A549 (cell line): ENCODE results near the gene ANKS6. TPM values are rescaled to one million over a fixed set of nuclear protein-coding genes. Genes with fewer than 3 reads are reported as not detected.

Experiments used
- ATAC-seq, 2 experiments: fragments of 200-7000 bp in 1 of 2; fragments of >200 bp in 1 of 2; cut with Nextera tagmentation in 1 of 2; cut with Tn5 transposase in 1 of 2; 3 replicates each; pipeline versions ENCODE4 v1.8.0 to v1.9.1; 2018 to 2020; ENCODE audit warnings: mild to moderate bottlenecking in 1 of 2, moderate library complexity in 1 of 2
- CTCF ChIA-PET: fragments of 300-600 bp; sonication (Branson Sonifier 250); formaldehyde crosslinking; extraction: SDS; loops from one replicate; lab custom pipeline; 2021; ENCODE audit warnings: antibody characterized with exemption, inconsistent platforms; lab: Yijun Ruan, JAX
- POLR2A ChIA-PET: fragments of 350-600 bp; formaldehyde crosslinking; extraction: SDS; loops from one replicate; lab custom pipeline; 2021; ENCODE audit warnings: antibody characterized with exemption, inconsistent platforms; lab: Yijun Ruan, JAX
- DNase-seq, 2 experiments: peaks; one replicate each; pipeline versions ENCODE4 v3.0.0 to v3.0.0-alpha.2; 2011 to 2016; ENCODE audit warnings: low read depth in 1 of 2, low spot score in 1 of 2
- FAIRE-seq: peaks from 2 replicates; lab custom pipeline; 2011; peaks lifted over from hg19 to GRCh38; lab: Jason Lieb, UNC
- H3K27ac ChIP-seq, 2 experiments: fragments of >200 bp; sonication (Bioruptor Twin); formaldehyde crosslinking; 3 replicates each; pipeline ENCODE4 v1.5.1; 2016 to 2017
- H3K4me1 ChIP-seq: fragments of >200 bp; sonication (Bioruptor Twin); formaldehyde crosslinking; 3 replicates; pipeline ENCODE4 v1.6.1; 2016
- H3K4me2 ChIP-seq: fragments of >200 bp; sonication (Bioruptor Twin); formaldehyde crosslinking; 3 replicates; pipeline ENCODE4 v1.6.1; 2016
- H3K4me3 ChIP-seq: fragments of >200 bp; sonication (Bioruptor Twin); formaldehyde crosslinking; 3 replicates; pipeline ENCODE4 v1.5.1; 2016
- H3K9me3 ChIP-seq: fragments of >200 bp; sonication (Bioruptor Twin); formaldehyde crosslinking; 3 replicates; pipeline ENCODE4 v1.6.1; 2016
- CBX2 ChIP-seq: fragments of 200-600 bp; sonication (generic); IDR thresholded peaks from 2 replicates; pipeline ENCODE4 v1.6.1; 2016; ENCODE audit warnings: low read depth, mild to moderate bottlenecking, borderline replicate concordance
- CHD4 ChIP-seq: fragments of 200-600 bp; sonication (generic); IDR thresholded peaks from 2 replicates; pipeline ENCODE4 v1.6.1; 2016; ENCODE audit warnings: antibody characterized with exemption, mild to moderate bottlenecking, borderline replicate concordance
- EP300 ChIP-seq, 2 experiments: fragments of >200 bp; sonication (Bioruptor Twin); formaldehyde crosslinking; IDR thresholded peaks; 2 replicates in 1 of 2; 3 replicates in 1 of 2; pipeline ENCODE4 v1.6.1; 2016 to 2017
- FOSL2 ChIP-seq, 2 experiments: fragments of 450-650 bp in 1 of 2; fragments of >200 bp in 1 of 2; sonication (Bioruptor Twin) in 1 of 2; formaldehyde crosslinking; IDR thresholded peaks; 2 replicates each; pipeline versions ENCODE4 v1.5.0 to v1.6.1; 2016 to 2020; ENCODE audit warnings: mild to moderate bottlenecking in 1 of 2, moderate library complexity in 1 of 2
- HDAC2 ChIP-seq: fragments of 200-600 bp; sonication (generic); IDR thresholded peaks from 2 replicates; pipeline ENCODE4 v1.6.1; 2016
- JUN ChIP-seq, 2 experiments: fragments of >200 bp; sonication (Bioruptor Twin); formaldehyde crosslinking; IDR thresholded peaks; 2 replicates in 1 of 2; 3 replicates in 1 of 2; pipeline ENCODE4 v1.6.1; 2016 to 2017
- MAFK ChIP-seq: fragments of 450-650 bp; IDR thresholded peaks from 2 replicates; pipeline ENCODE4 v1.6.1; 2014; ENCODE audit not compliant: partially characterized antibody
- MYC ChIP-seq: IDR thresholded peaks from 2 replicates; pipeline ENCODE4 v1.6.1; 2012; ENCODE audit warnings: mild to moderate bottlenecking, inconsistent platforms, low read length, improper control_type of control experiment, borderline replicate concordance
- NPAS2 ChIP-seq: fragments of 250-450 bp; sonication (Bioruptor Pico); IDR thresholded peaks from 2 replicates; pipeline ENCODE4 v1.8.0; 2022; ENCODE audit warnings: mild to moderate bottlenecking, moderate library complexity, borderline replicate concordance
- PHF8 ChIP-seq: fragments of 200-600 bp; sonication (generic); IDR thresholded peaks from 2 replicates; pipeline ENCODE4 v1.6.1; 2016; ENCODE audit warnings: low read depth, mild to moderate bottlenecking, antibody characterized with exemption, moderate library complexity, borderline replicate concordance
- POLR2A ChIP-seq: IDR thresholded peaks from 2 replicates; pipeline ENCODE4 v1.6.1; 2012; ENCODE audit warnings: mild to moderate bottlenecking, low read length
- RARB ChIP-seq: fragments of 250-450 bp; sonication (Bioruptor Pico); IDR thresholded peaks from 2 replicates; pipeline ENCODE4 v1.8.0; 2021; ENCODE audit warnings: mild to moderate bottlenecking, moderate library complexity
- RCOR1 ChIP-seq: fragments of 150-350 bp; IDR thresholded peaks from 2 replicates; pipeline ENCODE4 v1.6.1; 2014; ENCODE audit warnings: antibody characterized with exemption, low read length, low read depth
- RFX5 ChIP-seq: fragments of 450-650 bp; IDR thresholded peaks from 2 replicates; pipeline ENCODE4 v1.7.1; 2014; ENCODE audit warnings: antibody characterized with exemption, mild to moderate bottlenecking, moderate library complexity
- RNF2 ChIP-seq: fragments of 200-600 bp; sonication (generic); IDR thresholded peaks from 2 replicates; pipeline ENCODE4 v1.6.1; 2016; ENCODE audit warnings: low read depth, mild to moderate bottlenecking, antibody characterized with exemption, moderate library complexity, borderline replicate concordance
- ZC3H11A ChIP-seq: fragments of 450-650 bp; IDR thresholded peaks from 2 replicates; pipeline ENCODE4 v1.6.1; 2014; ENCODE audit warnings: antibody characterized with exemption, mild to moderate bottlenecking
- ZFP36 ChIP-seq: fragments of 450-650 bp; IDR thresholded peaks from 2 replicates; pipeline ENCODE4 v1.6.1; 2014; ENCODE audit warnings: borderline replicate concordance; ENCODE audit not compliant: partially characterized antibody
- WGBS: methylation state at CpG from one replicate; pipeline ENCODE4 v1.1.6; 2017; ENCODE audit errors: missing lambda C conversion rate; 5-methylcytosine and 5-hydroxymethylcytosine counted together
- polyA plus RNA-seq, 4 experiments: library from polyadenylated mRNA; depleted of rRNA in 3 of 4; stranded (reverse); fragments of >200 nt; fragmentation: RNase III in 1 of 4; extraction: RNeasy Plus Mini Kit Qiagen cat#74134 plus additional on column Dnase treatment in 1 of 4; gene quantifications; 2 replicates in 3 of 4; 3 replicates in 1 of 4; pipeline ENCODE4 v1.2.3, GENCODE V29; 2011 to 2017
- TF ChIP-seq, protein P1 (sequence below): fragments of >200 bp; sonication (Bioruptor Twin); formaldehyde crosslinking; IDR thresholded peaks from 3 replicates; pipeline ENCODE4 v1.5.1; 2016
- TF ChIP-seq, protein P2 (sequence below): fragments of 450-650 bp; IDR thresholded peaks from 2 replicates; pipeline ENCODE4 v1.6.1; 2014; ENCODE audit warnings: antibody characterized with exemption
- TF ChIP-seq, protein P3 (sequence below): IDR thresholded peaks from 2 replicates; pipeline ENCODE4 v1.6.1; 2012

The ANKS6 gene
- polyA plus RNA-seq, 2 of the 4 experiments (the other 2 are of a cell fraction): 14.7 to 15.2 TPM

DNA sequence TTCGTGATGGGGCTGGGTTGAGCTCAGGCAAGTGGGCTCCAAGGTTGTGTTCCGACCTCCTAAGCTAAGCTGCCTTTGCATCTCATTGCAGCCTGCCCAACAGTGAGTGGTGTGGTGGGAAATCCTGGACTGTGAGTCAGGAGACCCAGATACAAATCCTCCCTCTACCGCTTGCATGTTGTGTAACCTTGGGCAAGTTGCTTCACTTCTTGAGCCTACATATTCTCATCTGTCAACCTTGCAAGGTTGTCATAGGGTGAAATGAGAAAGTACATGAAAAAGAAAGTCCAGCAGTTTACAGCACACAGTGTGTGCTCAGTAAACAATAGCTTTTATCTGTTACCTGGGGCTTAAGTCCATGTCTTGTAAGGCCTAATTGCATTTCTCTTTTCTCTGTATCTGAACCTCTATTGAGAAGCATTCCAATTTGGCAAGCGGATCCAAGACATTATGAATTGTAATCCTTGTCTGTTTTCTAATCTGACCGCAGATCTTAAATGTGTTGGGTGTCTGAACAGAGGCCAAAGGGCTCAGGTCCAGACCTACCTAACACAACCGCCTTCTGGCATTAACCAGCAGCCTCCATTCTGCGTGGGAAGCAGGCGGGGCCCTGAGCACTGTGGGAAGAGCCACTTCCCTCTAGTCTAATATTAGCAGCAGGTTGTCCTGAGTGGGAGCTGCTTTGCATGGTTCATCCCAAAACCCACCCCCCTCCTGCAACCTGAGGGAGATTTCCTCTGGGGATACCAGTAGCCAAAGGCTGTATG lies 9.3 kb upstream of the ANKS6 start:
- Histone ChIP-seq H3K4me2 (no peak overlapping the region), H3K27ac (no peak overlapping the region), H3K4me3 (no peak overlapping the region), H3K9me3 (no peaks in the 10 kb centered on the region), H3K4me1 (peaks cover 17% of the 10 kb centered on the region)
- WGBS: 62% methylated on average over 8 of the region's 8 CpGs
- CTCF ChIA-PET: interaction anchor here (0.7 to 4.9 kb wide), 15 partner anchors 10 to 734 kb away, joined by 3 to 41 read pairs (median 4); partner anchors contain the start of gene ANKS6
- TF ChIP-seq POLR2A: no peak
- no peak for FAIRE-seq
- DNase-seq: no peak
- POLR2A ChIA-PET: no interaction called here
- no peak for ATAC-seq

DNA sequence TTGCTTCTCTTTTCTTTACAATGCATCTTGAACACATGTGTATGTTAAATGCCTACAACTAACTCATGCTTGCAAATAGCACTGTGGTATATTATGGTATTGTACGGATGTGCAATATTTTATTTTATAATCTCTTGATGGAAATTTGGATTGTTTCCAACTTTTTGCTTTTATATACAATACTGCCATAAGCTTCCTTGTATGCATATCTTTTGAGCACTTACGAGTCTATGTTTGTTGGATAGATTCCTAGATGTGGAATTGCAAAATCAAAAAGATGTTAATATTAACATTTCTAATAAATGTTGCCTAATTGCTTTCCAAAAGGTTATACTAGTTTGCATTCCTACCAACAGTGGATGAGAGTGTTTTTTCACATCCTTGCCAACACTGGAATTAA lies 7.7 kb upstream of the ANKS6 start:
- Histone ChIP-seq H3K4me2 (no peak overlapping the region), H3K9me3 (no peaks in the 10 kb centered on the region), H3K4me1 (peaks cover 12% of the 10 kb centered on the region; the same call in 2 of the 3 replicates), H3K4me3 (no peak overlapping the region), H3K27ac (no peak overlapping the region)
- ATAC-seq (no peak), DNase-seq (no peak), FAIRE-seq (no peak)
- CTCF ChIA-PET: interaction anchor here (0.9 to 1.6 kb wide), 2 partner anchors 13 to 21 kb away, joined by 3 read pairs; no protein-coding TSS in a partner anchor
- POLR2A ChIA-PET: no interaction called here
- no peak for TF ChIP-seq CHD4
- TF ChIP-seq, protein P1, sequence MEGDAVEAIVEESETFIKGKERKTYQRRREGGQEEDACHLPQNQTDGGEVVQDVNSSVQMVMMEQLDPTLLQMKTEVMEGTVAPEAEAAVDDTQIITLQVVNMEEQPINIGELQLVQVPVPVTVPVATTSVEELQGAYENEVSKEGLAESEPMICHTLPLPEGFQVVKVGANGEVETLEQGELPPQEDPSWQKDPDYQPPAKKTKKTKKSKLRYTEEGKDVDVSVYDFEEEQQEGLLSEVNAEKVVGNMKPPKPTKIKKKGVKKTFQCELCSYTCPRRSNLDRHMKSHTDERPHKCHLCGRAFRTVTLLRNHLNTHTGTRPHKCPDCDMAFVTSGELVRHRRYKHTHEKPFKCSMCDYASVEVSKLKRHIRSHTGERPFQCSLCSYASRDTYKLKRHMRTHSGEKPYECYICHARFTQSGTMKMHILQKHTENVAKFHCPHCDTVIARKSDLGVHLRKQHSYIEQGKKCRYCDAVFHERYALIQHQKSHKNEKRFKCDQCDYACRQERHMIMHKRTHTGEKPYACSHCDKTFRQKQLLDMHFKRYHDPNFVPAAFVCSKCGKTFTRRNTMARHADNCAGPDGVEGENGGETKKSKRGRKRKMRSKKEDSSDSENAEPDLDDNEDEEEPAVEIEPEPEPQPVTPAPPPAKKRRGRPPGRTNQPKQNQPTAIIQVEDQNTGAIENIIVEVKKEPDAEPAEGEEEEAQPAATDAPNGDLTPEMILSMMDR: no peak
- no peak for TF ChIP-seq JUN (IDR thresholded peaks at IDR 0.05)
- no peak for TF ChIP-seq EP300 (IDR thresholded peaks at IDR 0.05)
- TF ChIP-seq ZFP36: no peak
- no peak for TF ChIP-seq RCOR1
- no peak for TF ChIP-seq ZC3H11A
- TF ChIP-seq RFX5: no peak
- no peak for TF ChIP-seq CBX2
- no peak for TF ChIP-seq NPAS2 (CRISPR knock-in tag)
- no peak for TF ChIP-seq HDAC2
- TF ChIP-seq, protein P2, sequence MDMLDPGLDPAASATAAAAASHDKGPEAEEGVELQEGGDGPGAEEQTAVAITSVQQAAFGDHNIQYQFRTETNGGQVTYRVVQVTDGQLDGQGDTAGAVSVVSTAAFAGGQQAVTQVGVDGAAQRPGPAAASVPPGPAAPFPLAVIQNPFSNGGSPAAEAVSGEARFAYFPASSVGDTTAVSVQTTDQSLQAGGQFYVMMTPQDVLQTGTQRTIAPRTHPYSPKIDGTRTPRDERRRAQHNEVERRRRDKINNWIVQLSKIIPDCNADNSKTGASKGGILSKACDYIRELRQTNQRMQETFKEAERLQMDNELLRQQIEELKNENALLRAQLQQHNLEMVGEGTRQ: no peak
- no peak for TF ChIP-seq MAFK
- no peak for TF ChIP-seq MYC
- TF ChIP-seq, protein P3, sequence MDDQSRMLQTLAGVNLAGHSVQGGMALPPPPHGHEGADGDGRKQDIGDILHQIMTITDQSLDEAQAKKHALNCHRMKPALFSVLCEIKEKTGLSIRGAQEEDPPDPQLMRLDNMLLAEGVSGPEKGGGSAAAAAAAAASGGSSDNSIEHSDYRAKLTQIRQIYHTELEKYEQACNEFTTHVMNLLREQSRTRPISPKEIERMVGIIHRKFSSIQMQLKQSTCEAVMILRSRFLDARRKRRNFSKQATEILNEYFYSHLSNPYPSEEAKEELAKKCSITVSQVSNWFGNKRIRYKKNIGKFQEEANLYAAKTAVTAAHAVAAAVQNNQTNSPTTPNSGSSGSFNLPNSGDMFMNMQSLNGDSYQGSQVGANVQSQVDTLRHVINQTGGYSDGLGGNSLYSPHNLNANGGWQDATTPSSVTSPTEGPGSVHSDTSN: no peak
- TF ChIP-seq PHF8: no peak
- TF ChIP-seq FOSL2 (IDR thresholded peaks at IDR 0.05): no peak
- no peak for TF ChIP-seq FOSL2 (CRISPR knock-in tag; IDR thresholded peaks at IDR 0.05)
- TF ChIP-seq RARB (CRISPR knock-in tag): no peak
- TF ChIP-seq RNF2: no peak
- 4% methylated on average over 2 of the region's 2 CpGs for whole genome bisulfite sequencing
